Gastrocnemius medialis (tissue), 4 donors: ENCODE measurements around the gene CDK4.

Experiments
- POLR2A ChIP-seq, 2 donors: fragments of 450-650 bp; IDR thresholded peaks; one replicate each; pipeline ENCODE4 v1.6.1; 2017; ENCODE audit warnings: antibody characterized with exemption in 2 of 2, mild to moderate bottlenecking in 2 of 2, moderate library complexity in 2 of 2
- TF ChIP-seq, protein P1 (sequence below), 5 experiments: fragments of 450-650 bp in 3 of 5; fragments of 200-600 bp in 2 of 5; sonication (generic) in 2 of 5; IDR thresholded peaks in 4 of 5; conservative IDR thresholded peaks in 1 of 5; 1 replicate in 4 of 5; 2 replicates in 1 of 5; pipeline ENCODE4 v1.5.1; 2016 to 2019; ENCODE audit warnings: antibody characterized with exemption in 5 of 5, mild to moderate bottlenecking in 3 of 5, moderate library complexity in 3 of 5

DNA sequence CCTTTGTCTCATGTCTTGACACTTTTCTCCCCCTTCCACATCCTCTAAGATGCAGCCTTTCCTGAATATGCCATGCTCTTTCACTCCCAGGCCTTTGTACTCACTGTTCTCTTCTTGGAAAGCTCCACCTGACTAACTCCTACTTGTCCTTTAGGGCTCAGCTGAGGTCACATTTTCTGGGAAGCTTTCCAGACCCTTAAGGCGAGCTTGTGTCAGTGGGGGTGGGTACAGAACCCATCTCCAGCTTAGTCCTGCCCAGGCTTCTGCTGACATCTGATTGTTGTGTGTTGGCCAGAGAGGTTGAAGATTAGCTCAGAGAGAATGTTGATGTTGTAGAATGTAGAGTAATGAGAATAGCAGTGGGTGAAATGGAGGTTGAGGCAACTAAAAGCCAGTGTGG, 27.6 kb upstream of the CDK4 start:
- TF ChIP-seq, protein P1, sequence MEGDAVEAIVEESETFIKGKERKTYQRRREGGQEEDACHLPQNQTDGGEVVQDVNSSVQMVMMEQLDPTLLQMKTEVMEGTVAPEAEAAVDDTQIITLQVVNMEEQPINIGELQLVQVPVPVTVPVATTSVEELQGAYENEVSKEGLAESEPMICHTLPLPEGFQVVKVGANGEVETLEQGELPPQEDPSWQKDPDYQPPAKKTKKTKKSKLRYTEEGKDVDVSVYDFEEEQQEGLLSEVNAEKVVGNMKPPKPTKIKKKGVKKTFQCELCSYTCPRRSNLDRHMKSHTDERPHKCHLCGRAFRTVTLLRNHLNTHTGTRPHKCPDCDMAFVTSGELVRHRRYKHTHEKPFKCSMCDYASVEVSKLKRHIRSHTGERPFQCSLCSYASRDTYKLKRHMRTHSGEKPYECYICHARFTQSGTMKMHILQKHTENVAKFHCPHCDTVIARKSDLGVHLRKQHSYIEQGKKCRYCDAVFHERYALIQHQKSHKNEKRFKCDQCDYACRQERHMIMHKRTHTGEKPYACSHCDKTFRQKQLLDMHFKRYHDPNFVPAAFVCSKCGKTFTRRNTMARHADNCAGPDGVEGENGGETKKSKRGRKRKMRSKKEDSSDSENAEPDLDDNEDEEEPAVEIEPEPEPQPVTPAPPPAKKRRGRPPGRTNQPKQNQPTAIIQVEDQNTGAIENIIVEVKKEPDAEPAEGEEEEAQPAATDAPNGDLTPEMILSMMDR (IDR thresholded peaks at IDR 0.05 in 4 of 5, conservative IDR thresholded peaks at IDR 0.05 in 1 of 5), result no peak
- TF ChIP-seq POLR2A (IDR thresholded peaks at IDR 0.05), result no peak
